Measurements from ENCODE around the gene ZNF780A. TPM values are rescaled to one million over a fixed set of nuclear protein-coding genes. Genes with fewer than 3 reads are reported as not detected.

ZNF780A gene
- total RNA-seq, 2 experiments from 2014 or later: 17.9 to 21.6 TPM

DNA sequence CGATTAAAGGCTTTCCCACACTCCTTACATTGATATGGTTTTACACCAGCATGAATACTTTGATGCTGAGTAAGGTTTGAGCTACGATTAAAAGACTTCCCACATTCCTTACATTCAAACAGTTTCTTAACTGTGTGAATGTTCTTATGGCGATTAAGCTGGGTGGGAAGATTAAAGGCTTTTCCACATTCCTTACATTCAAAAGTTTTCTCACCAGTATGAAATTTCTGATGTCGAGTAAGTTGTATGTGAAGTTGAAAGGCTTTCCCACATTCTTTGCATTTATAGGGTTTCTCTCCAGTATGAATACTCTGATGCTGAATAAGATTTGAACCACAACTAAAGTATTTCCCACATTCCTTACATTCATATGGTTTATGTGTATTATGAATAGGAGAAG is 54.7 kb downstream of the ZNF780A start:
- ATAC-seq (no peak), DNase-seq (no peak)
- Mint-ChIP-seq H3K9me3 (ENCODE audit: insufficient read depth) (peaks cover 46% of the 10 kb centered on the region), H3K4me1 (ENCODE audit: low read depth) (no peaks in the 10 kb centered on the region), H3K4me3 (no peak overlapping the region), H3K36me3 (ENCODE audit: low read depth) (peaks cover 48% of the 10 kb centered on the region), H3K27ac (no peak overlapping the region), H3K27me3 (ENCODE audit: low read depth) (no peaks in the 10 kb centered on the region)
- ChIA-PET CTCF (no interaction called here), POLR2A (no interaction called here)

DNA sequence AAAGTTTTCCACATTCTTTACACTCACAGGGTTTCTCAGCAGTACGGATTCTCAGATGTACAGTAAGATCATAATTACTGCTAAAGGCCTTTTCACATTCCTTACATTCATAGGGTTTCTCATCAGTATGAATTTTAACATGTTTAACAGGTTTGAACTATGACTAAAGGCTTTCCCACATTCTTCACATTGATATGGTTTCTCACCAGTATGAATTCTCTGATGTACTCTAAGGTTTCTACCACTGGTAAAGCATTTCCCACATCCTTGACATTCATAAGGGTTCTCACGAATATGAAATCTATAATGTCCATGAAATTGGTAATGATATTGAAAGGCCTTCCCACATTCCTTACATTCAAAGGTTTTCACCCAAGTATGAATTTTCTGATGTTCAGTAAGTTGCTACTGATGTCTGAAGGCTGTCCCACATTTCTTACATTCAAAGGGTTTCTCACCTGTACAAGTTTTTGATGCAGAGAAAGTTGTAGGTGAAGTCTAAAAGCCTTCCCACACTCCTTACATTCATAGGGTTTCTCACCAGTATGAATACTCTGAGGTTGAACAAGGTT is 56.7 kb downstream of the ZNF780A start:
- ATAC-seq (no peak), DNase-seq (no peak)
- H3K4me1 Mint-ChIP-seq (ENCODE audit: low read depth): no peaks in the 10 kb centered on the region
- ChIA-PET POLR2A (no interaction called here), CTCF (no interaction called here)
- H3K9me3 Mint-ChIP-seq (ENCODE audit: insufficient read depth): peaks cover 59% of the 10 kb centered on the region
- no peak overlapping the region for H3K27ac Mint-ChIP-seq
- no peak overlapping the region for H3K4me3 Mint-ChIP-seq
- no peaks in the 10 kb centered on the region for H3K27me3 Mint-ChIP-seq (ENCODE audit: low read depth)
- peaks cover 52% of the 10 kb centered on the region for H3K36me3 Mint-ChIP-seq (ENCODE audit: low read depth)

- peaks cover 24% of the 10 kb centered on the region for H3K36me3 Mint-ChIP-seq (ENCODE audit: low read depth)
- ATAC-seq (no peak), DNase-seq (no peak)
- H3K4me3 Mint-ChIP-seq: no peak overlapping the region
- ChIA-PET CTCF (no interaction called here), POLR2A (no interaction called here)
- H3K4me1 Mint-ChIP-seq (ENCODE audit: low read depth): no peaks in the 10 kb centered on the region
- H3K27me3 Mint-ChIP-seq (ENCODE audit: low read depth): no peaks in the 10 kb centered on the region
- H3K9me3 Mint-ChIP-seq (ENCODE audit: insufficient read depth): peaks cover 66% of the 10 kb centered on the region
- no peak overlapping the region for H3K27ac Mint-ChIP-seq
Measured at GRCh38 chr19:40026597-40026970, 64.2 kb downstream of the ZNF780A start.

DNA sequence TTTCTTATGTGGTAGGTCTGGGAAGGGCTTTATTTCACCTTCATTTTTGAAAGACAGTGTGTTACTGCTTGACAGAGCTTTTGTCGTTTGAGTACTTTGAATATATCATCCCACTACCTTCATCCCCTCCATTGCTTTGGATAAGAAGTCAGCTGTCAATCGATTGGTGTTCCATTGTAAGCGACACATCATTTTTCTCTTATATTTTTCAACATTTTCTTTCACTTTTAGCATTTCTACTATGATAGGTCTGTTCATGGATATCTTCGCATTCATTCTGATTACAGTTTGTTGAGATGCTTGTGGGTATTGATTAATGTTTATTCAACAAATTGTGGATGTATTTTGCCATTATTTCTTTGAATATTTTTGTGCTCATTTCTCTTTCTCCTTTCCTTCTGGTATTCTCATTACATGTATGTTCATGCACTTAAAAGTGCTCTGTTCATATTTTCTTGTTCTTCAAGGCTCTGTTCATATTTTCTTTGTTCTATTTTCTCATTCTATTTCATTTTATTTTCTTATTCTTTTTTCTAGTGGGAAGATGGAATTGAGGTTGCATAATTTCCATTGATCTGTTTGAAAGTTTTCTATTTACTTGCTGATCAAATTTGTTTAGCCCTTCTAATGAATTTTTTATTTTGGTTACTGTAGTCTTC is 64.7 kb downstream of the ZNF780A start:
- Mint-ChIP-seq H3K27me3 (ENCODE audit: low read depth) (no peaks in the 10 kb centered on the region), H3K36me3 (ENCODE audit: low read depth) (peaks cover 23% of the 10 kb centered on the region), H3K9me3 (ENCODE audit: insufficient read depth) (peaks cover 69% of the 10 kb centered on the region), H3K27ac (no peak overlapping the region), H3K4me1 (ENCODE audit: low read depth) (no peaks in the 10 kb centered on the region), H3K4me3 (no peak overlapping the region)
- POLR2A ChIA-PET: no interaction called here
- CTCF ChIA-PET: no interaction called here
- no peak for ATAC-seq
- DNase-seq: no peak

GRCh38 chr19:40023969-40024368 is 66.8 kb downstream of the ZNF780A start:
- Mint-ChIP-seq H3K27ac (no peak overlapping the region), H3K4me3 (no peak overlapping the region), H3K9me3 (ENCODE audit: insufficient read depth) (peaks cover 70% of the 10 kb centered on the region), H3K27me3 (ENCODE audit: low read depth) (no peaks in the 10 kb centered on the region), H3K36me3 (ENCODE audit: low read depth) (peaks cover 15% of the 10 kb centered on the region), H3K4me1 (ENCODE audit: low read depth) (no peaks in the 10 kb centered on the region)
- CTCF ChIA-PET: interaction anchor here (1.2 kb wide), 1 partner anchor 232 kb away, joined by 3 read pairs; no protein-coding TSS in a partner anchor
- ATAC-seq (no peak), DNase-seq (no peak)
- POLR2A ChIA-PET: no interaction called here

Other genes starting within 250 kb of the ZNF780A start
- 100 to 1,000 TPM; 385 to 399 TPM for gene FBL, start 244.6 kb downstream of the ZNF780A start, total RNA-seq
- 1 to 10 TPM; 5.8 to 6.2 TPM for gene FCGBP, start 156.3 kb downstream of the ZNF780A start, total RNA-seq
- gene PSMC4, start 119.8 kb downstream of the ZNF780A start, total RNA-seq: 100 to 1,000 TPM; 120 to 121 TPM
- gene ZNF546, start 93.9 kb downstream of the ZNF780A start, total RNA-seq: 1 to 10 TPM; 4.9 to 5.2 TPM
- 10 to 100 TPM; 27.4 to 30.3 TPM for gene ZNF780B, start 34.7 kb downstream of the ZNF780A start, total RNA-seq
- 10 to 100 TPM; 16.2 to 18.4 TPM for gene MAP3K10, start 100.5 kb upstream of the ZNF780A start, total RNA-seq
- gene TTC9B, start 127.4 kb upstream of the ZNF780A start, total RNA-seq: not detected
- under 1 TPM; 0.39 to 0.68 TPM for gene CCNP, start 135.7 kb upstream of the ZNF780A start, total RNA-seq
- 100 to 1,000 TPM; 137 to 139 TPM for gene AKT2, start 194.4 kb upstream of the ZNF780A start, total RNA-seq

Data from activated CD8-positive, alpha-beta T cell treated with anti-CD3 and anti-CD28 coated beads, Interleukin-2, amount 10 ng/mL, durations not matched to agents 7 days and 5 days (primary cell).